GM19328 (cell line): ENCODE data around the gene PTPRG.

Experiments used
- ATAC-seq: cut with Tn5 transposase; IDR thresholded peaks from one replicate; pipeline ENCODE4 v1.9.1; 2021; ENCODE audit warnings: mild to moderate bottlenecking, moderate library complexity; ENCODE audit not compliant: unreplicated experiment

The PTPRG gene

GRCh38 chr3:61616586-61616985, 55.2 kb downstream of the PTPRG start:
- ATAC-seq = no peak

GRCh38 chr3:61617041-61617440, 55.7 kb downstream of the PTPRG start:
- ATAC-seq = no peak

GRCh38 chr3:61617651-61618050, 56.3 kb downstream of the PTPRG start:
- ATAC-seq = no peak

- no peak for ATAC-seq
These were observed 56.9 kb downstream of the PTPRG start for GRCh38 chr3:61618231-61618630.

GRCh38 chr3:61618871-61619270, 57.5 kb downstream of the PTPRG start:
- no peak for ATAC-seq

- no peak for ATAC-seq
These were observed 58.7 kb downstream of the PTPRG start for GRCh38 chr3:61620073-61620472.

GRCh38 chr3:61624300-61624699, 62.9 kb downstream of the PTPRG start:
- ATAC-seq = no peak

GRCh38 chr3:61625429-61625828, 64.1 kb downstream of the PTPRG start:
- ATAC-seq = no peak

- no peak for ATAC-seq
These were observed 65.1 kb downstream of the PTPRG start for GRCh38 chr3:61626484-61626883.

- no peak for ATAC-seq
These were observed 66.4 kb downstream of the PTPRG start for GRCh38 chr3:61627768-61628185.

- ATAC-seq = no peak
These were observed 67.3 kb downstream of the PTPRG start for GRCh38 chr3:61628636-61629035.

- no peak for ATAC-seq
These were observed 68.1 kb downstream of the PTPRG start for GRCh38 chr3:61629442-61629841.

- no peak for ATAC-seq
These were observed 69.9 kb downstream of the PTPRG start for GRCh38 chr3:61631108-61631769.

GRCh38 chr3:61632568-61633175, 71.3 kb downstream of the PTPRG start:
- ATAC-seq = no peak

- ATAC-seq = no peak
These were observed 73.3 kb downstream of the PTPRG start for GRCh38 chr3:61634678-61635077.

GRCh38 chr3:61637088-61638051, 76.0 kb downstream of the PTPRG start:
- peak; percentile 89 for ATAC-seq

GRCh38 chr3:61638741-61639140, 77.4 kb downstream of the PTPRG start:
- no peak for ATAC-seq

GRCh38 chr3:61639991-61640390, 78.6 kb downstream of the PTPRG start:
- ATAC-seq = no peak

GRCh38 chr3:61645148-61645547, 83.8 kb downstream of the PTPRG start:
- ATAC-seq = no peak

GRCh38 chr3:61646360-61646759, 85.0 kb downstream of the PTPRG start:
- ATAC-seq = no peak

GRCh38 chr3:61646851-61647525, 85.6 kb downstream of the PTPRG start:
- no peak for ATAC-seq
